ENCODE results near the gene SKP1.
"Not testable (repeated sequence)": the region's sequence is repeated elsewhere in the genome, so short reads cannot be mapped to it uniquely, and the experiment has no call there.

Gene SKP1

GRCh38 chr5:134176511-134177368 lies at the start of gene SKP1:
TSS of gene SKP1 (minus strand) at chr5:134176950. CDS start at chr5:134174022, 2,928 bp downstream.
- peak; percentile 66 to 75 for DNase-seq (ENCODE audit: low read depth in 2 of 2)

- DNase-seq (ENCODE audit: low read depth in 2 of 2), result peak; percentile 98 to 100
These were observed 49.2 kb upstream of the SKP1 start, which contains the start of gene PPP2CA for GRCh38 chr5:134225780-134226440. TSS of gene PPP2CA (minus strand) at chr5:134226073. CDS start at chr5:134225861, 212 bp downstream.

GRCh38 chr5:134224888-134225779 lies 48.4 kb upstream of the SKP1 start:
- peak; percentile 32 to 60 for DNase-seq (ENCODE audit: low read depth in 2 of 2)

- no peak for DNase-seq (ENCODE audit: low read depth in 2 of 2)
These were observed 46.9 kb upstream of the SKP1 start for GRCh38 chr5:134223406-134224248.

GRCh38 chr5:134221690-134222089 lies 44.9 kb upstream of the SKP1 start:
- not testable (repeated sequence) for DNase-seq (ENCODE audit: low read depth in 2 of 2)

GRCh38 chr5:134215757-134216156 lies 39.0 kb upstream of the SKP1 start:
- no peak for DNase-seq (ENCODE audit: low read depth in 2 of 2)

- not testable (repeated sequence) for DNase-seq (ENCODE audit: low read depth in 2 of 2)
These were observed 34.7 kb upstream of the SKP1 start for GRCh38 chr5:134211263-134212031.

- DNase-seq (ENCODE audit: low read depth in 2 of 2), result no peak
These were observed 32.9 kb upstream of the SKP1 start for GRCh38 chr5:134209477-134210245.

GRCh38 chr5:134207696-134208095 lies 30.9 kb upstream of the SKP1 start:
- DNase-seq (ENCODE audit: low read depth in 2 of 2), result no peak

- DNase-seq (ENCODE audit: low read depth in 2 of 2), result no peak
These were observed 29.9 kb upstream of the SKP1 start for GRCh38 chr5:134206627-134207160.

GRCh38 chr5:134204575-134204974 lies 27.8 kb upstream of the SKP1 start:
- DNase-seq (ENCODE audit: low read depth in 2 of 2), result no peak

- DNase-seq (ENCODE audit: low read depth in 2 of 2), result no peak
These were observed 26.9 kb upstream of the SKP1 start for GRCh38 chr5:134203630-134204029.

GRCh38 chr5:134195666-134196065 lies 18.9 kb upstream of the SKP1 start:
- no peak for DNase-seq (ENCODE audit: low read depth in 2 of 2)

- DNase-seq (ENCODE audit: low read depth in 2 of 2), result no peak
These were observed 12.3 kb upstream of the SKP1 start for GRCh38 chr5:134189031-134189430.

- DNase-seq (ENCODE audit: low read depth in 2 of 2), result no peak
These were observed 11.3 kb upstream of the SKP1 start for GRCh38 chr5:134188092-134188491.

- peak; percentile 51 to 74 for DNase-seq (ENCODE audit: low read depth in 2 of 2)
These were observed 7.7 kb upstream of the SKP1 start for GRCh38 chr5:134184155-134185135.

- DNase-seq (ENCODE audit: low read depth in 2 of 2), result no peak
These were observed 6.7 kb upstream of the SKP1 start for GRCh38 chr5:134183481-134183880.

- no peak for DNase-seq (ENCODE audit: low read depth in 2 of 2)
These were observed 1.3 kb upstream of the SKP1 start for GRCh38 chr5:134178096-134178419.
